OCI-LY1 (cell line): Measurements from ENCODE around the gene PPP4C.
"Not testable (repeated sequence)": the region's sequence is repeated elsewhere in the genome, so short reads cannot be mapped to it uniquely, and the experiment has no call there.

Experiments
- H2AFZ ChIP-seq: fragments of 200-600 bp; sonication (generic), shearing (Covaris generic); 2 replicates; pipeline ENCODE4 v1.6.0; 2014; ENCODE audit warnings: antibody characterized with exemption, mild to moderate bottlenecking, low read length
- H3F3A ChIP-seq: fragments of 200-600 bp; sonication (generic), shearing (Covaris generic); 2 replicates; pipeline ENCODE4 v1.6.0; 2014; ENCODE audit warnings: mild to moderate bottlenecking, antibody characterized with exemption, low read length, moderate library complexity; ENCODE audit not compliant: insufficient read depth
- H3K27ac ChIP-seq: fragments of 200-600 bp; sonication (generic); 2 replicates; pipeline ENCODE4 v1.5.1; 2014; ENCODE audit warnings: low read length, mixed run types, mild to moderate bottlenecking, low read depth; ENCODE audit not compliant: poor library complexity, severe bottlenecking
- H3K27me3 ChIP-seq: fragments of 200-600 bp; sonication (generic); 2 replicates; pipeline ENCODE4 v1.6.0; 2014; ENCODE audit warnings: antibody characterized with exemption, mild to moderate bottlenecking, low read length, moderate library complexity; ENCODE audit not compliant: insufficient read depth
- H3K36me3 ChIP-seq: fragments of 200-600 bp; sonication (generic); 2 replicates; pipeline ENCODE4 v1.6.1; 2014; ENCODE audit warnings: mild to moderate bottlenecking, antibody characterized with exemption, low read length, moderate library complexity, mixed read lengths; ENCODE audit not compliant: insufficient read depth
- H3K4me1 ChIP-seq: fragments of 200-600 bp; sonication (generic); 2 replicates; pipeline ENCODE4 v1.5.1; 2014; ENCODE audit warnings: mild to moderate bottlenecking, low read length, moderate library complexity; ENCODE audit not compliant: insufficient read depth, severe bottlenecking
- H3K4me2 ChIP-seq: fragments of 200-600 bp; sonication (generic), shearing (Covaris generic); 2 replicates; pipeline ENCODE4 v1.6.1; 2014; ENCODE audit warnings: low read length
- H3K4me3 ChIP-seq: fragments of 200-600 bp; sonication (generic); 2 replicates; pipeline ENCODE4 v1.5.1; 2014; ENCODE audit warnings: low read length, low read depth, mild to moderate bottlenecking, mixed read lengths; ENCODE audit not compliant: poor library complexity, severe bottlenecking
- H3K79me2 ChIP-seq: fragments of 200-600 bp; shearing (Covaris generic); 2 replicates; pipeline ENCODE4 v1.6.1; 2016; ENCODE audit warnings: mixed run types, low read length, mixed read lengths; ENCODE audit not compliant: insufficient read depth
- H3K9ac ChIP-seq: fragments of 200-600 bp; sonication (generic), shearing (Covaris generic); 2 replicates; pipeline ENCODE4 v1.6.1; 2014; ENCODE audit warnings: mild to moderate bottlenecking, low read length, mixed read lengths
- H3K9me2 ChIP-seq: fragments of 200-600 bp; sonication (generic), shearing (Covaris generic); 2 replicates; pipeline ENCODE4 v1.6.1; 2014; ENCODE audit warnings: low read depth, mild to moderate bottlenecking, low read length, mixed read lengths
- H3K9me3 ChIP-seq: fragments of 200-600 bp; shearing (Covaris generic); 2 replicates; pipeline ENCODE4 v1.6.1; 2014; ENCODE audit warnings: low read length, mixed read lengths
- H4K20me1 ChIP-seq: fragments of 200-600 bp; sonication (generic), shearing (Covaris generic); 2 replicates; pipeline ENCODE4 v1.6.0; 2016; ENCODE audit warnings: mild to moderate bottlenecking, low read length; ENCODE audit not compliant: insufficient read depth
- EZH2 ChIP-seq: fragments of 200-600 bp; sonication (generic), shearing (Covaris generic); IDR thresholded peaks from 2 replicates; pipeline ENCODE4 v1.8.0; 2017; ENCODE audit warnings: borderline replicate concordance, mixed run types, mild to moderate bottlenecking, antibody characterized with exemption, low read length, moderate library complexity, mixed read lengths
- TF ChIP-seq, protein P1 (sequence below): fragments of 200-600 bp; sonication (generic), shearing (Covaris generic); IDR thresholded peaks from 2 replicates; pipeline ENCODE4 v1.5.1; 2017; ENCODE audit warnings: mild to moderate bottlenecking, antibody characterized with exemption, low read length, moderate library complexity, mixed read lengths

PPP4C gene

DNA sequence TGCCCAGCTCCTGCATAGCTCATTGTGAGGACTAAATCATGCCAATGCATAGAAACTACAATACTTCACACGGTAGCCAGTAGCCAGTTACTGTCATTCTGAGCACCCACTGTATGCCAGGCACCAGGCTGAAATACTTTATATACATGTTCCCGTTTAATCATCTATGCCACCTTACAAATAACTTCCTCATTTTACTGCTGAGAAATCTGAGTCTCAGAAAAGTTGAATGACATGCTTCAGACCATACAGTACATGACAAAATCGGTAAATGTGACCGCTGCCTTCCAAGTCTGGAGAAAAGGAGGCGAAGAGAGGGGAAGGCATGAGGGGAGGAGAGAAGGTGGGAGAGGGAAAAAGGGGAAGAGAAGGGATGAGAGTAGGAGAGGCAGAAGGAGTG, 35.6 kb upstream of the PPP4C start:
- no peaks in the 10 kb centered on the region for H3K27me3 ChIP-seq
- H2AFZ ChIP-seq: no peak overlapping the region
- H3K9me2 ChIP-seq: no peaks in the 10 kb centered on the region
- H3K4me3 ChIP-seq: no peak overlapping the region
- H3F3A ChIP-seq: no peaks in the 10 kb centered on the region
- H3K4me2 ChIP-seq: no peak overlapping the region
- H3K4me1 ChIP-seq: no peaks in the 10 kb centered on the region
- no peak for TF ChIP-seq EZH2
- TF ChIP-seq, protein P1, sequence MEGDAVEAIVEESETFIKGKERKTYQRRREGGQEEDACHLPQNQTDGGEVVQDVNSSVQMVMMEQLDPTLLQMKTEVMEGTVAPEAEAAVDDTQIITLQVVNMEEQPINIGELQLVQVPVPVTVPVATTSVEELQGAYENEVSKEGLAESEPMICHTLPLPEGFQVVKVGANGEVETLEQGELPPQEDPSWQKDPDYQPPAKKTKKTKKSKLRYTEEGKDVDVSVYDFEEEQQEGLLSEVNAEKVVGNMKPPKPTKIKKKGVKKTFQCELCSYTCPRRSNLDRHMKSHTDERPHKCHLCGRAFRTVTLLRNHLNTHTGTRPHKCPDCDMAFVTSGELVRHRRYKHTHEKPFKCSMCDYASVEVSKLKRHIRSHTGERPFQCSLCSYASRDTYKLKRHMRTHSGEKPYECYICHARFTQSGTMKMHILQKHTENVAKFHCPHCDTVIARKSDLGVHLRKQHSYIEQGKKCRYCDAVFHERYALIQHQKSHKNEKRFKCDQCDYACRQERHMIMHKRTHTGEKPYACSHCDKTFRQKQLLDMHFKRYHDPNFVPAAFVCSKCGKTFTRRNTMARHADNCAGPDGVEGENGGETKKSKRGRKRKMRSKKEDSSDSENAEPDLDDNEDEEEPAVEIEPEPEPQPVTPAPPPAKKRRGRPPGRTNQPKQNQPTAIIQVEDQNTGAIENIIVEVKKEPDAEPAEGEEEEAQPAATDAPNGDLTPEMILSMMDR: no peak
- no peaks in the 10 kb centered on the region for H4K20me1 ChIP-seq
- H3K9ac ChIP-seq: no peak overlapping the region
- H3K27ac ChIP-seq: no peak overlapping the region
- no peaks in the 10 kb centered on the region for H3K79me2 ChIP-seq
- H3K9me3 ChIP-seq: no peaks in the 10 kb centered on the region
- H3K36me3 ChIP-seq: no peaks in the 10 kb centered on the region; the same call in 1 of the 2 replicates

DNA sequence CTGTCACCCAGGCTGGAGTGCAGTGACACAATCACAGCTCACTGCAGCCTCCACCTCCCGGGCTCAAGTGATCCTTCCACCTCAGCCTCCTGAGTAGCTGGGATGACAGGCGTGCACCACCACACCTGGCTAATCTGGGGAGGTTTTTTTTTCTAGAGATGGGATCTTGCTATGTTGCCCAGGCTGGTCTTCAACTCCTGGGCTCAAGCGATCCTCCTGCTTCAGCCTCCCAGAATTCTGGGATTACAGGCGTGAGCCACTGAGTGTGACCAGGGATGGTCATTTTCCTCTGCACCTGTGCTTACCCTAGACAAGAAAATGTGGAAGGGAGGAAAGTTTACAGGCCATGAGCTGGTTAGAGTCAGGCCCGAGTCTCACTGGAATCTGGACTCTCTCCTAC, 35.1 kb upstream of the PPP4C start:
- H3K4me3 ChIP-seq, H3K79me2 ChIP-seq, H3K9me2 ChIP-seq, H3K4me2 ChIP-seq, H3K36me3 ChIP-seq, H3K27ac ChIP-seq, H4K20me1 ChIP-seq, H3K9ac ChIP-seq, H2AFZ ChIP-seq, H3K4me1 ChIP-seq, H3F3A ChIP-seq, H3K9me3 ChIP-seq, H3K27me3 ChIP-seq: not testable (repeated sequence)

DNA sequence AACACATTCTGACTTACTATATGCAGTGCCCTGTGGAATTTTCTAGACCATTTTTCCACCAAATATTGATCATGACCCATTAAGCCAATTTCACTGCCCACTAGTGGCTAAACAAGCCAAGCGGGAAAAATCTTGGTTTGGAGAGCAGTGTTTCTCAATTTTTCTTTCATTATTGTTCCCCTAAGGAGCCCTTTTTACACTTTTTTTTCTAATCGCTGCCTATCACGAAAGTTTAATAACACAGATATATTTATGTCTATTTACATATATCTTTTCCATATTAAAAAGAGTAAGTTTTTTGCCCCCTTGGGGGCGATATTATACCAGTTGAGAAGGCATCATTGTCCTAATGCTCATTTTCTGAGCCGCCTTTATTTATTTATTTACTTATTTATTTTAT, 34.0 kb upstream of the PPP4C start:
- H3K4me1 ChIP-seq: no peaks in the 10 kb centered on the region
- no peaks in the 10 kb centered on the region for H3K9me2 ChIP-seq
- no peak overlapping the region for H3K4me3 ChIP-seq
- no peak overlapping the region for H2AFZ ChIP-seq
- TF ChIP-seq EZH2: no peak
- TF ChIP-seq, protein P1: peak; percentile 38
- H3K27ac ChIP-seq: no peak overlapping the region
- no peaks in the 10 kb centered on the region for H3K79me2 ChIP-seq
- no peak overlapping the region for H3K9ac ChIP-seq
- H3K9me3 ChIP-seq: no peaks in the 10 kb centered on the region
- H3K36me3 ChIP-seq: no peaks in the 10 kb centered on the region
- no peaks in the 10 kb centered on the region for H4K20me1 ChIP-seq
- H3K27me3 ChIP-seq: no peaks in the 10 kb centered on the region
- no peak overlapping the region for H3K4me2 ChIP-seq
- no peaks in the 10 kb centered on the region for H3F3A ChIP-seq

DNA sequence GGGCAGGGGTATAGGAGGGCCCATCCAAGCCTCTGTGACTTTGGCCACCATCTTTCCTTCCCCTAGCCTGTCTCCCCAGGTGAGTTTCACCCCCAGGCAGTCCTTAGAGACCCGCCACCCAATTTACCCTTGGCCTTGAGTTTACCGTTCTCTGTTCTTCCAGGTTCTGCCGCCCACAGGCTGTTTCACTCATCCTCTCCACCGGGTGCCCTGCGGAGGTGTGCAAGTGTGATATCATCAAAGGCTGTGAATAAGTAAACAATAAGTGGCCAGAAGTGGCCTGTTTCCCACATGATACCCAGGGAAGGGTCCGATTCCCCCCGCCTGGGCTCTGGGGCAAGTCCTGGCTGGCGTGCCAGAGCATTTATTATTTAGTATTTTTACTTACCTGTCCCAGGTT, 29.6 kb upstream of the PPP4C start:
- Histone ChIP-seq H3K4me3 (no peak overlapping the region), H3K36me3 (no peaks in the 10 kb centered on the region), H3K27me3 (no peaks in the 10 kb centered on the region; the same call in 1 of the 2 replicates), H3K4me1 (no peaks in the 10 kb centered on the region), H3K79me2 (no peaks in the 10 kb centered on the region), H3K9me2 (no peaks in the 10 kb centered on the region), H3K9ac (no peak overlapping the region), H3K27ac (no peak overlapping the region), H2AFZ (no peak overlapping the region), H3K9me3 (no peaks in the 10 kb centered on the region), H4K20me1 (no peaks in the 10 kb centered on the region), H3F3A (no peaks in the 10 kb centered on the region), H3K4me2 (no peak overlapping the region)
- TF ChIP-seq EZH2: no peak
- TF ChIP-seq, protein P1: no peak
